ENCODE data around the gene FSTL1. TPM values are rescaled to one million over a fixed set of nuclear protein-coding genes. Genes with fewer than 3 reads are reported as not detected.

Gene FSTL1
- total RNA-seq, 1 donor from 2014 or later: 383 TPM

DNA sequence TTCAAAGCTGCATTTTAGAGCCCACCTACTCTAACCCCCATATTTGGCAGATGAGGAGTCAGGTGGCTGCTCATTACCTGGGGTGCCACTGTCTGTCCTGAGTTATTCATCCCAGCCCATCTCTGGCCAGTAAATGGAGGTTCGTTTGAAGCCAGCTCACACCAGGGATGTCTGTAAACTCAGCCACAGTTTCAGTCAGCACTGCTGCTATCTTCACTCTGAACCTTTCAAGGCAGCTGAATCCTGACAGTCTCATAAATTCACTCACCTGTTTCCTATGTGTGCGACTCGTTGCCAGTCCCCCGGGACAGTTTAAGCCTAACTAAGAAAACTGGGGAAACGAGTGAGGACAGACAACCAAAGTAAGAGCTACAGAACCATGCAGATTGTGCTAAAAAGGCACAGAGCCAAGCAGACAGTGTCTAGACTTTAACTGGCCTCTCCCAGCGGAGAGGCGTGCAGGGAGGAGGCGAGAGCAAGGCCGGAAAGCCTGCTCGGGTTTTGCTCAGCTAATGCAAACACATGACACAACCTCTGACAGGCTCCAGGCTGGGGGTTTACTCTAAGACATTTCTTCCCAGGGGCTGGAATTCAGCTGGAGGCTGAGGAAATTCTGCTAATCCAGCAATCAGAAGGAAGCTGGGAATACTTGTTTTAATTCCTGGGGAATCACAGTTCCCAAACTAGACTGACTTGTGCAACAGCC lies 12.0 kb downstream of the FSTL1 start:
- Mint-ChIP-seq H3K4me1 (ENCODE audit: unreplicated experiment) (peaks cover 49% of the 10 kb centered on the region), H3K4me3 (no peak overlapping the region), H3K36me3 (peaks cover 29% of the 10 kb centered on the region), H3K9me3 (no peaks in the 10 kb centered on the region), H3K27ac (no peak overlapping the region), H3K27me3 (no peaks in the 10 kb centered on the region)
- no peak for DNase-seq (ENCODE audit: extremely low spot score, unreplicated experiment)
- TF ChIP-seq, protein P1, sequence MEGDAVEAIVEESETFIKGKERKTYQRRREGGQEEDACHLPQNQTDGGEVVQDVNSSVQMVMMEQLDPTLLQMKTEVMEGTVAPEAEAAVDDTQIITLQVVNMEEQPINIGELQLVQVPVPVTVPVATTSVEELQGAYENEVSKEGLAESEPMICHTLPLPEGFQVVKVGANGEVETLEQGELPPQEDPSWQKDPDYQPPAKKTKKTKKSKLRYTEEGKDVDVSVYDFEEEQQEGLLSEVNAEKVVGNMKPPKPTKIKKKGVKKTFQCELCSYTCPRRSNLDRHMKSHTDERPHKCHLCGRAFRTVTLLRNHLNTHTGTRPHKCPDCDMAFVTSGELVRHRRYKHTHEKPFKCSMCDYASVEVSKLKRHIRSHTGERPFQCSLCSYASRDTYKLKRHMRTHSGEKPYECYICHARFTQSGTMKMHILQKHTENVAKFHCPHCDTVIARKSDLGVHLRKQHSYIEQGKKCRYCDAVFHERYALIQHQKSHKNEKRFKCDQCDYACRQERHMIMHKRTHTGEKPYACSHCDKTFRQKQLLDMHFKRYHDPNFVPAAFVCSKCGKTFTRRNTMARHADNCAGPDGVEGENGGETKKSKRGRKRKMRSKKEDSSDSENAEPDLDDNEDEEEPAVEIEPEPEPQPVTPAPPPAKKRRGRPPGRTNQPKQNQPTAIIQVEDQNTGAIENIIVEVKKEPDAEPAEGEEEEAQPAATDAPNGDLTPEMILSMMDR (conservative IDR thresholded peaks at IDR 0.05): no peak

DNA sequence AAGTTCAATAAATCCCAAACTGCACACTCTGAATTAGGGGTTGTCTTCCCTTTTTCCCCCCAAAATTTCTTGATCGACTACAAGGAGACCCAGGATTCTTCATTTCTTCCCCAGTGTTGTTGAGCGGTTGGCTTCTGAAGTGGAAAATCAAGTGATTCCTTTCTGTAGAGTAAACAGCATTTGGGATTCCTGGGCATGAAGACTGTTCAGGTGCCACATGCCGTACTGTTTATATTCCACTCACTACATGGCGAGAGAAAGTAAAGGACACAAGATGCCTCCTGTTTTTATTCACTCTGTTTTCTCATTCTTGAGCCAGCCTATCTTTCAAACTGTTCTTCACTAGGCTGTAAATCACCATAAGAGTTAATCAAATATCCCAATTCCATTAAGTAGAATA lies 12.6 kb downstream of the FSTL1 start:
- Mint-ChIP-seq H3K27me3 (no peaks in the 10 kb centered on the region), H3K27ac (no peak overlapping the region), H3K4me3 (no peak overlapping the region), H3K9me3 (no peaks in the 10 kb centered on the region), H3K4me1 (ENCODE audit: unreplicated experiment) (peaks cover 49% of the 10 kb centered on the region), H3K36me3 (peaks cover 34% of the 10 kb centered on the region)
- no peak for DNase-seq (ENCODE audit: extremely low spot score, unreplicated experiment)
- TF ChIP-seq, protein P1 (conservative IDR thresholded peaks at IDR 0.05): no peak

DNA sequence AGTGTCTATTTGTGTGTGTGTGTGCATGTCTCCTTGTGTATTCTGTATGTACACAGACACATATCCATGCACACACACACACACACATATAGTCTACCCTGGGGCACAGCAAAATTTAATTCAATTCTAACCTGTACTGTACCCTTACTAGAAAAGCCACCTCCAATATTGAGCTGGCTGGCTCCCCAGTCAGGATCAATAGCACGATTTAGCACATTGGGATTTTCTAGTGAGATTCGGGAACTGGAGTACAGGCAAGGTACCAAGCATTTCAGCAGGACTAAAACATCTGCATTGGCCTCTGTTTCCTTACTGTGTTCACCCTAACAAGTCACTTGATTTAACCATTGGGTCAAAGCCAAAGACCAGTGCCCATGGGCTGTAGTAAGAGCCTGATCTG lies 13.2 kb downstream of the FSTL1 start:
- H3K27ac Mint-ChIP-seq: no peak overlapping the region
- no peak overlapping the region for H3K4me3 Mint-ChIP-seq
- no peaks in the 10 kb centered on the region for H3K27me3 Mint-ChIP-seq
- TF ChIP-seq, protein P1 (conservative IDR thresholded peaks at IDR 0.05): no peak
- H3K4me1 Mint-ChIP-seq (ENCODE audit: unreplicated experiment): peaks cover 53% of the 10 kb centered on the region
- H3K36me3 Mint-ChIP-seq: peaks cover 38% of the 10 kb centered on the region
- no peak for DNase-seq (ENCODE audit: extremely low spot score, unreplicated experiment)
- H3K9me3 Mint-ChIP-seq: no peaks in the 10 kb centered on the region

DNA sequence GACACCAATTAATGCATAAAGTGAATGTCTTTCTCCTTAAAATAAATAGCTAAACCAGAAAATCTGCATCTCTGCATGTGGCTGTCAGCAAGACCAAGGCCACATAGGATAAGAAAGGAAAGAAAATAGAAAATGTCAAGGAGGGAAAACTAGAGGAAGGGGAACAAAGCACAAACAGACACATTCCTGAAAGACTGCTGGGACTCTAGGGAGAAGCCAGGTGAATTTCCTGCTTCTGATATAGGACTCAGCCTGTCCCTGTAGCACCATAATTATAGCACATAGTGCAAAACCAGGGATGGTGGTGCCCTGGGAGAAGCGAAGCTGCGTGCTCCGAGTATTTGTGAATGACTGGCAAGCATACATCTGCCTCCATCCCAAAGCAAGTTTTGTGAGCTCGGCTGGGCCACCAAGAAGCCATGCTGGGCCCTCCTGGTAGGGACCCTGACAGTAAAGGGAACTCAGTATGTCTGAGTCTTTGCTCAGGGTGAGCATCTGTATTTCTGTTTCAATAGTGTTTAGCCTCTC lies 14.2 kb downstream of the FSTL1 start:
- Mint-ChIP-seq H3K4me1 (ENCODE audit: unreplicated experiment) (peaks cover 63% of the 10 kb centered on the region), H3K27ac (peak overlapping the region; percentile 76), H3K4me3 (peak overlapping the region; percentile 17), H3K27me3 (no peaks in the 10 kb centered on the region), H3K36me3 (peaks cover 41% of the 10 kb centered on the region), H3K9me3 (no peaks in the 10 kb centered on the region)
- no peak for DNase-seq (ENCODE audit: extremely low spot score, unreplicated experiment)
- TF ChIP-seq, protein P1 (conservative IDR thresholded peaks at IDR 0.05): no peak

DNA sequence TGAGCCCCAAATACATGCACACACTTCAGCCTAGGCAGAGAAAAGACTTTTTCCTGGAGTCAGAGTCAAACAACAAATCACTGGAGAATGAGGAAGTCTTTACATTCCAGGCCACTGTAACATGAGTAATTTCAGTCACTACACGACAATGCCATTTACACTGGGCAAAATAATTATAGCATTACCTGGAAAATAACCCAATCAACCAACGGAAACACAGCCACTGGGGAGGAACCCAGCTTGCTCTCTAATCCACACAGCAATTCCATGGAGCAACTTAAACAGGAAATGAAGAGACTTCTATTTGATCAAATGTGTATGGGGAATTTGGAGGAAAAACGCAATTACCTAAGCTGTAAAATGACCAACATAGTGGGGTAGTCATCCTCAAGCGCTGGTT lies 15.2 kb downstream of the FSTL1 start:
- Mint-ChIP-seq H3K36me3 (peaks cover 35% of the 10 kb centered on the region), H3K4me3 (peak overlapping the region; percentile 12), H3K27me3 (no peaks in the 10 kb centered on the region), H3K27ac (peak overlapping the region; percentile 76), H3K4me1 (ENCODE audit: unreplicated experiment) (peaks cover 63% of the 10 kb centered on the region), H3K9me3 (no peaks in the 10 kb centered on the region)
- no peak for DNase-seq (ENCODE audit: extremely low spot score, unreplicated experiment)
- TF ChIP-seq, protein P1 (conservative IDR thresholded peaks at IDR 0.05): no peak
